HCT116 (cell line): Measurements from ENCODE around the gene CLCA4. TPM values are rescaled to one million over a fixed set of nuclear protein-coding genes. Genes with fewer than 3 reads are reported as not detected.

Experiments used
- ATAC-seq: fragments of 200-7000 bp; cut with Tn5 transposase; 2 replicates; pipeline ENCODE4 v1.9.1; 2020; ENCODE audit warnings: mild to moderate bottlenecking, moderate library complexity
- BruUV-seq: library from RNA; stranded (reverse); fragments of 400-500 nt; replicated peaks from 2 replicates; lab custom pipeline; 2021; lab: Mats Ljungman, UMichigan
- CTCF ChIA-PET: fragments of 300-600 bp; sonication (Branson Sonifier 250); formaldehyde crosslinking; loops from one replicate; lab custom pipeline; 2021; ENCODE audit warnings: antibody characterized with exemption; lab: Charles Lee
- POLR2A ChIA-PET: fragments of 300-600, 350-600 bp; sonication (Branson Sonifier 250); formaldehyde crosslinking; loops from one replicate; lab custom pipeline; 2021; ENCODE audit warnings: antibody characterized with exemption; lab: Charles Lee
- RAD21 ChIA-PET, 2 experiments: fragments of 300-600 bp; sonication (Branson Sonifier 250); formaldehyde crosslinking; loops; one replicate each; lab custom pipeline; 2023; ENCODE audit warnings: low total read pairs in 2 of 2; ENCODE audit not compliant: uncharacterized antibody in 2 of 2, unreplicated experiment in 2 of 2, low non-redundant PET in 1 of 2; lab: Charles Lee
- DNase-seq: peaks from one replicate; pipeline ENCODE4 v3.0.0-alpha.2; 2010; ENCODE audit warnings: low read depth, low spot score
- H2AFZ ChIP-seq: fragments of 200-600 bp; shearing (Covaris generic), sonication (generic); 2 replicates; pipeline ENCODE4 v1.6.1; 2017; ENCODE audit warnings: low read depth, mixed run types, mixed read lengths, antibody characterized with exemption, low read length; ENCODE audit not compliant: poor library complexity, severe bottlenecking
- H3K27ac ChIP-seq: 2 replicates; pipeline ENCODE4 v1.5.1; 2012; ENCODE audit warnings: low read depth, low read length
- H3K27me3 ChIP-seq: fragments of 200-600 bp; sonication (generic); 2 replicates; pipeline ENCODE4 v1.6.1; 2016; ENCODE audit warnings: mixed run types, low read length, mixed read lengths; ENCODE audit not compliant: insufficient read depth
- H3K36me3 ChIP-seq, 2 experiments: fragments of 200-500 bp in 1 of 2; fragments of 200-600 bp in 1 of 2; sonication (Bioruptor generic) in 1 of 2; sonication (generic) in 1 of 2; 2 replicates each; pipeline versions ENCODE4 v1.5.1 to v1.6.1; 2014 to 2016; ENCODE audit warnings: low read length in 2 of 2, inconsistent platforms in 1 of 2, mixed read lengths in 1 of 2, mixed run types in 1 of 2; ENCODE audit not compliant: insufficient read depth in 2 of 2, control insufficient read depth in 1 of 2
- H3K4me1 ChIP-seq, 2 experiments: fragments of 200-600 bp in 1 of 2; sonication (generic) in 1 of 2; 2 replicates each; pipeline versions ENCODE4 v1.5.1 to v1.6.1; 2012 to 2017; ENCODE audit warnings: low read length in 2 of 2, inconsistent platforms in 1 of 2, mild to moderate bottlenecking in 1 of 2, mixed read lengths in 1 of 2, mixed run types in 1 of 2, moderate library complexity in 1 of 2; ENCODE audit not compliant: insufficient read depth in 2 of 2, control insufficient read depth in 1 of 2
- H3K4me2 ChIP-seq: fragments of 200-600 bp; sonication (generic); 2 replicates; pipeline ENCODE4 v1.6.1; 2017; ENCODE audit warnings: mixed run types, low read length, mixed read lengths
- H3K4me3 ChIP-seq, 2 experiments: fragments of 200-600 bp in 1 of 2; sonication (generic) in 1 of 2; replicated peaks in 1 of 2; 2 replicates each; pipeline ENCODE4 v1.5.1; 2011 to 2016; ENCODE audit warnings: low read length in 2 of 2, control low read depth in 1 of 2, low read depth in 1 of 2, mild to moderate bottlenecking in 1 of 2, mixed read lengths in 1 of 2, mixed run types in 1 of 2
- H3K79me2 ChIP-seq: fragments of 200-600 bp; sonication (generic); 2 replicates; pipeline ENCODE4 v1.6.1; 2017; ENCODE audit warnings: mild to moderate bottlenecking, mixed run types, low read length, moderate library complexity, mixed read lengths; ENCODE audit not compliant: insufficient read depth
- H3K9ac ChIP-seq: fragments of 200-600 bp; sonication (generic); 2 replicates; pipeline ENCODE4 v1.6.1; 2016; ENCODE audit warnings: low read length, mixed read lengths
- H3K9me2 ChIP-seq: fragments of 200-600 bp; sonication (generic), shearing (Covaris generic); 2 replicates; pipeline ENCODE4 v1.6.1; 2017; ENCODE audit warnings: mixed run types, mild to moderate bottlenecking, moderate library complexity; ENCODE audit not compliant: insufficient read depth
- H3K9me3 ChIP-seq, 2 experiments: fragments of 200-500 bp in 1 of 2; fragments of 200-600 bp in 1 of 2; sonication (Bioruptor generic) in 1 of 2; sonication (generic) in 1 of 2; 2 replicates each; pipeline ENCODE4 v1.6.1; 2014 to 2017; ENCODE audit warnings: low read length in 2 of 2, mixed read lengths in 2 of 2, inconsistent platforms in 1 of 2, low read depth in 1 of 2, mild to moderate bottlenecking in 1 of 2, mixed run types in 1 of 2, moderate library complexity in 1 of 2; ENCODE audit not compliant: control insufficient read depth in 1 of 2, insufficient read depth in 1 of 2
- H4K20me1 ChIP-seq: fragments of 200-600 bp; sonication (generic), shearing (Covaris generic); 2 replicates; pipeline ENCODE4 v1.6.1; 2017; ENCODE audit warnings: mixed run types, mild to moderate bottlenecking, moderate library complexity; ENCODE audit not compliant: insufficient read depth
- ATF3 ChIP-seq: IDR thresholded peaks from 2 replicates; pipeline ENCODE4 v1.6.1; 2012
- CTCF ChIP-seq, 3 experiments: fragments of 200-600 bp in 1 of 3; sonication (generic) in 1 of 3; IDR thresholded peaks in 2 of 3; conservative IDR thresholded peaks in 1 of 3; 2 replicates each; pipeline ENCODE4 v1.5.1; 2012 to 2017; ENCODE audit warnings: low read depth in 2 of 3, low read length in 2 of 3, antibody characterized with exemption in 1 of 3, borderline replicate concordance in 1 of 3, control low read depth in 1 of 3, mild to moderate bottlenecking in 1 of 3, mixed read lengths in 1 of 3, mixed run types in 1 of 3, moderate library complexity in 1 of 3; ENCODE audit not compliant: insufficient read depth in 1 of 3
- ELF1 ChIP-seq: IDR thresholded peaks from 2 replicates; pipeline ENCODE4 v1.6.1; 2012; ENCODE audit warnings: low read depth, borderline replicate concordance
- EZH2 ChIP-seq: fragments of 200-600 bp; sonication (generic); IDR thresholded peaks from 2 replicates; pipeline ENCODE4 v1.6.1; 2017; ENCODE audit warnings: antibody characterized with exemption, mixed run types
- FOSL1 ChIP-seq: IDR thresholded peaks from 2 replicates; pipeline ENCODE4 v1.6.1; 2012; ENCODE audit warnings: low read depth
- MAX ChIP-seq: IDR thresholded peaks from 2 replicates; pipeline ENCODE4 v1.6.1; 2012
- RAD21 ChIP-seq: IDR thresholded peaks from 2 replicates; pipeline ENCODE4 v1.6.1; 2012; ENCODE audit warnings: low read depth, mild to moderate bottlenecking
- SIN3A ChIP-seq: IDR thresholded peaks from 2 replicates; pipeline ENCODE4 v1.6.1; 2012; ENCODE audit warnings: low read depth
- YY1 ChIP-seq: IDR thresholded peaks from 2 replicates; pipeline ENCODE4 v1.6.1; 2011; ENCODE audit warnings: low read length, low read depth, moderate library complexity, mild to moderate bottlenecking; ENCODE audit not compliant: insufficient replicate concordance; ENCODE audit errors: extremely low read depth
- ZBTB33 ChIP-seq: IDR thresholded peaks from 2 replicates; pipeline ENCODE4 v1.6.1; 2011; ENCODE audit warnings: mild to moderate bottlenecking, low read length, moderate library complexity; ENCODE audit not compliant: insufficient replicate concordance; ENCODE audit errors: extremely low read depth
- intact Hi-C: fragments of 100-400 bp; cut with micrococcal nuclease; formaldehyde crosslinking; loops from 2 replicates; pipeline ENCODE4 v1.10.0; 2022
- total RNA-seq: library from RNA; stranded (reverse); gene quantifications from one replicate; pipeline ENCODE4 v1.2.1, GENCODE V29; 2021; ENCODE audit not compliant: unreplicated experiment

Gene CLCA4
- total RNA-seq, 1 experiment from 2014 or later: not detected

GRCh38 chr1:86619313-86619712 is 72.4 kb downstream of the CLCA4 start:
- Histone ChIP-seq H3K9me2 (no peaks in the 10 kb centered on the region), H4K20me1 (no peaks in the 10 kb centered on the region), H3K36me3 (no peaks in the 10 kb centered on the region), H3K4me2 (no peak overlapping the region), H3K9ac (no peak overlapping the region), H3K79me2 (no peaks in the 10 kb centered on the region), H3K9me3 (no peaks in the 10 kb centered on the region), H3K4me1 (no peaks in the 10 kb centered on the region), H3K27me3 (no peaks in the 10 kb centered on the region), H2AFZ (no peak overlapping the region), H3K4me3 (no peak overlapping the region), H3K27ac (no peak overlapping the region)
- CTCF ChIA-PET: no interaction called here
- TF ChIP-seq MAX: no peak
- no peak for TF ChIP-seq RAD21
- TF ChIP-seq CTCF (IDR thresholded peaks at IDR 0.05 in 2 of 3, conservative IDR thresholded peaks at IDR 0.05 in 1 of 3; ENCODE audit: borderline replicate concordance in 1 of 3, insufficient read depth in 1 of 3, low read depth in 2 of 3, low read length in 2 of 3): no peak
- no peak for TF ChIP-seq ATF3
- no peak for TF ChIP-seq EZH2
- TF ChIP-seq SIN3A: no peak
- no peak for TF ChIP-seq FOSL1
- no peak for TF ChIP-seq ELF1
- TF ChIP-seq YY1: no peak
- no peak for TF ChIP-seq ZBTB33
- RAD21 ChIA-PET: interaction anchor here in 1 of 2 experiments (0.6 kb wide), 1 partner anchor 85 kb away, joined by 12 read pairs; no protein-coding TSS in a partner anchor
- DNase-seq (no peak), ATAC-seq (no peak)
- BruUV-seq: no TSS peak
- POLR2A ChIA-PET: no interaction called here
- intact Hi-C loops: no loop called here
